LNCAP (cell line): ENCODE data around the gene CAPN3.

ENCODE experiments used
- CTCF ChIP-seq: fragments of 450-650 bp; IDR thresholded peaks from 2 replicates; pipeline ENCODE4 v1.5.1; 2017; ENCODE audit warnings: mild to moderate bottlenecking

Gene CAPN3

GRCh38 chr15:42385980-42386700 lies 26.8 kb downstream of the CAPN3 start:
- no peak for TF ChIP-seq CTCF

- no peak for TF ChIP-seq CTCF
Observed at GRCh38 chr15:42387603-42388002, 28.3 kb downstream of the CAPN3 start.

- no peak for TF ChIP-seq CTCF
Observed at GRCh38 chr15:42392309-42393024, 33.2 kb downstream of the CAPN3 start.

- no peak for TF ChIP-seq CTCF
Observed at GRCh38 chr15:42394106-42394505, 34.8 kb downstream of the CAPN3 start.

GRCh38 chr15:42395838-42396237 lies 36.5 kb downstream of the CAPN3 start:
- no peak for TF ChIP-seq CTCF

GRCh38 chr15:42401544-42402454 lies 42.5 kb downstream of the CAPN3 start:
- TF ChIP-seq CTCF = no peak

GRCh38 chr15:42402455-42403205 lies 43.3 kb downstream of the CAPN3 start:
- no peak for TF ChIP-seq CTCF
